Ammon's horn (tissue), 1 donor: ENCODE results near the gene BBOF1.

Source experiments
- DNase-seq: peaks from one replicate; pipeline ENCODE4 v3.0.0-alpha.2; 2016; ENCODE audit warnings: low spot score

BBOF1 gene

DNA sequence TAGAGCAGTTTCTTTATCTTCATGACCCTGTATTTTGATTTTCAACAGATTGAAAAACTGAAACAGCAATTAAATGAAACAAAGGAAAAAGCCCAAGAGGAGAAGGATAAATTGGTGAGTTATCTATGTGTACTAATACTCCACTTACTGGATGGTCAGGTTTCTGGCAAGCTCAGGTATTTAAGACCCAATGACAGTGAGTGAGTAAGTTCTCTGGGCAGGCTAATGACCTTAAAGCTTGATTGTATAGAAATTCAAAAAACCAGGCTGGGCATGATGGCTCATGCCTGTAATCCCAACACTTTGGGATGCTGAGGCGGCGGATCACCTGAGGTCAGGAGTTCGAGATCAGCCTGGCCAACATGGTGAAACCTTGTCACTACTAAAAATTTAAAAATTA is 10.0 kb downstream of the BBOF1 start:
- DNase-seq: no peak

DNA sequence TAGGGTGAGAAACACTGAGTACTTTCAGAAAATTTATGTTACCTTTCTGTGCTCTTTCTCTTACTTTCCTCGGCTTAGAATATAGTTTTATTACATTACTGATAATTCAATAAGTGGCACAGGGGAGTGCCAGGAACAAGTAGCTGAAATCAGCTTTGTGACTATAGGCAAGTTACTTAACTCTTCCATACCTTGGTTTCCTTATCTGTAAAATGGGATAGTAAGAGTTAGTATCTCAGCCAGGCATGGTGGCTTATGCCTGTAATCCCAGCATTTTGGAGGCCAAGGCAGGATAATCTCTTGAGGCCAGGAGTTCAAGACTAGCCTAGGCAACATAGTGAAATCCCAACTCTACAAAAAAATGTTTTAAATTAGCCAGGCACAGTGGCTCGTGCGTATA is 15.4 kb downstream of the BBOF1 start:
- DNase-seq: no peak

DNA sequence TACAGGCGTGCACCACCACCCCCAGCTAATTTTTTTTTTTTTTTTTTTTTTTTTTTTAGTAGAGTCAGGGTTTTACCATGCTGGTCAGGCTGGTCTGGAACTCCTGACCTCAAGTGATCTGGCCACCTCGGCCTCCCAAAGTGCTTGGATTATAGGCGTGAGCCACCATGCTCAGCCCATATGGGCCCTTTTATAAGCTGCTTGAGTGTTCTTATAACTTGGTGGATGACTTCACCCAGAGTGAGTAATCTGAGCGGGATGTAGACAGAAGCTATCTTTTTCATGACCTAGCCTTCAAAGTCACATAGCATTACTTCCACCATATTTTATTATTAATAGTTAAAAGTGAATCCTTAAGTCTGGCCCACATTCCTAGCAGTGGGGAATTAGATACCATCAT is 16.4 kb downstream of the BBOF1 start:
- DNase-seq: no peak

- peak; percentile 34 for DNase-seq
Measured at GRCh38 chr14:74038020-74038859, 19.1 kb downstream of the BBOF1 start.

- no peak for DNase-seq
Measured at GRCh38 chr14:74042296-74042695, 23.1 kb downstream of the BBOF1 start.

- DNase-seq: no peak
Measured at GRCh38 chr14:74045522-74045921, 26.4 kb downstream of the BBOF1 start.

DNA sequence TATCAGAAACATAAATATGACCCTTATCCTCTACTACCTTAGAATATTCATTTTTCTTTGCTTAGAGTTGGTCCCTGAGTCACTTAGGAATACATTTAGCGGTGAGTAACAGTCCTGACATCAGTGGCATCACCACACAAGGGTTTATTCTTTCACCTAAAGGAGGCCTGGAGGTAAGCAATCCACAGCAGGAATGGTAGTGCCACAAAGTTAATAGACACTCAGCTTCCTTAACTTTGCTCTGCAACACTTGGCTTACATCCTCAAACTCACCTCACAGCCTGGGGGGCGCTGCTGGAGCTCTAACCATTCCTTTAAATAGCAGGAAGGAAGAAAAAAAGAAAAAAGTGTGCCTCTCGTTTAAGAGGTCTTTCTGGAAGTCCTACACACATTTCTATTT is 29.1 kb downstream of the BBOF1 start:
- DNase-seq: no peak

- peak; percentile 21 for DNase-seq
Measured at GRCh38 chr14:74049876-74050495, 30.8 kb downstream of the BBOF1 start.

GRCh38 chr14:74062809-74063150 is 43.6 kb downstream of the BBOF1 start:
- no peak for DNase-seq

- no peak for DNase-seq
Measured at GRCh38 chr14:74064426-74064825, 45.3 kb downstream of the BBOF1 start.

GRCh38 chr14:74064883-74065282 is 45.7 kb downstream of the BBOF1 start:
- no peak for DNase-seq

DNA sequence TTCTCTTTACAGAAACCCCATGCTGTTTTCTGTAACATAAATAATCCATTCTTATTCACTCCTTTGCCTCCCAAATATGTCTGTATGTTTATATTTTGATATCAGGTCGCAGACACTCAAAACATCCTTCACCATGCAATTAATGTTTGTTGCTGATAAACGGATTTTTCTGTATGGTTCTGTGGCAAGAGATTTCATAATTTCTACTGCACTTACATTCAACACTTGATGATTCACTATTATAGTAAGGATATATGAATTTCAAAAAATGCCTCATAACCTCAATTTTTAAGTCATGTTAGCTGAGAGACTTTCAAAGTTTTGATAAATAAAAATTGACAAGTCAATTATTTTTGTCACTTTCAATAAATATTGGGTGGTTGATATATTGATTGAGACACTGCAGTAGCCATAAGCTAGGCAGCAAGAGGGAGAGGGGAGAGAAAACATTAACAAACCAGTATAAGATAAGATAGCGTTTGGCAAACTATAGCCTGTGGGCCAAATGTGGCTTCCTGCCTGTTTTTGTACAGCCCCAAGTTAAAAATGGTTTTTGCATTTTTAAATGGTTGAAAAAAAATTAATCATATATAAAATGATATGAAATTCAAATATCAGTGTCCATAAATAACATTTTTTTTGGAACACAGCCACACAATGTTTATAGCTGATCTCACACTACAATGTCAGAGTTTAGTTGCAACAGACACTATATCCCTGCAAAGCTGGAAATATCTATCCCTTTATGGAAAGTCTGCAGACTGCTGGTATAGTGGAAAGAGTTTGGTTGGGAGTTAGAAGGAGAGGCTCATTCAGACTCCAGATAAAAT is 46.8 kb downstream of the BBOF1 start:
- no peak for DNase-seq

DNA sequence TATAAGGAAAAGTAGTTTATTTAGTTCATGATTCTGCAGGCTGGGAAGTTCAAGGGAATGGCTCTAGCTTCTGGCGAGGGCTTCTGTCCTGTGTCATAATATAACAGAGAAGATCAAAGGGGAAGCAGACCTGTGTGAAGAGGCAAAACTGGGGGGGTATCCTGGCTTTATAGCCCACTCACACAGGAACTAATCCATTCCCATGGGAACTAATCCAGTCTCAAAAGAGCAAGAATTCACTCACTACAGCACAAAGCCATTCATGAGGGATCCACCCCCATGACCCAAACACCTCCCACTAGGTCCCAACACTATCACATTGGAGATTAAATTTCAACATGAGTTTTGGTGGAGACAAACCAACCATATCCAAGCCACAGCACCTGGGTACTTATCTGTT is 58.3 kb downstream of the BBOF1 start:
- no peak for DNase-seq

DNA sequence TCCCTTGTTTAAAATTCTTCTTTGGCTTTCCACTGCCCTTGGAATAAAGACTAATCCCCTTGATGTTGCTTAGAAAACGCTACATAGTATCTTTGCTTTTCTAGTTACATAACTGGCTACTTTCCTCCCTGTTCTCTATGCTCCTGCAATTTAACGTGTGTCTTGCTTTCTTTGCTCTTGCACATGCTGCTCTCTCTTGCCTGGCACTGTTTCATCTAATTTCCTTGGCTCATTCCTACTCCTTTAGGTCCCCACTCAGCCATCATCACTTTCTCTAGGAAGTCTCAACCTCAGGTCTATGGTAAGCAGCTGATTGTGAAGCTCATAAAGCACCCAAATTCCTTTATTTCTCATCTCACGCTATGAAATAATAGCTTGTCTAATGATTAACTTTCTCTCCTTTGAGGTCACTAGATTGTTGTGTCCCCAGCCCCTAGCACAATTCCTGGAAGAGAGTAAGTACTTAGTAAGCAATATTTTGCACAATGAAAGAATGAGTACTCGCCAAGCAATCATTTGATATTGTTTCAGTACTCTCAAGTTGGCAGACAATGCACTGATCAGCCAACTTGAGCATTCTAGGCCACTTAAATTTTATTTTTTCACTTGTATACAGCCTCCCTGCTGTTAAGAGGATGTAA is 61.8 kb downstream of the BBOF1 start:
- DNase-seq: no peak

GRCh38 chr14:74081491-74081890 is 62.3 kb downstream of the BBOF1 start:
- no peak for DNase-seq

DNA sequence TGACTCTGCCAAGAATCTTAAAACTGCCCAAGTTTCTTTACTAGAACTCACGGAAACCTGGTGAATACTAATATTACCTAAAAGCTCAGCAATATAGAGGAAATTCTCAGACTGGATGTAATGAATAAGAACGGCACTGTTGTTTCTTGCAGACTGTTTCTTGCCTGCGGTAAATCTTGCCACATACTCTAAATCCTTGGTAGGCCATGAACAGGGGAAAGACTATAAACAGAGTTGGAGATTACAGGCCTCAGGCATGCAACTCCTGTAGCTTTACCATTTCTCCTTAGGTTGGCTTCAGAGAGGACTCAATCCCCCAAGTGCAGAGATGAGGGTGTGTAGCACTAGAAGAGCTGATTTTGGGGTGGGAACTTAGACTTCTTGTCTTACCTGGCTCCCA is 64.0 kb downstream of the BBOF1 start:
- DNase-seq: no peak

DNA sequence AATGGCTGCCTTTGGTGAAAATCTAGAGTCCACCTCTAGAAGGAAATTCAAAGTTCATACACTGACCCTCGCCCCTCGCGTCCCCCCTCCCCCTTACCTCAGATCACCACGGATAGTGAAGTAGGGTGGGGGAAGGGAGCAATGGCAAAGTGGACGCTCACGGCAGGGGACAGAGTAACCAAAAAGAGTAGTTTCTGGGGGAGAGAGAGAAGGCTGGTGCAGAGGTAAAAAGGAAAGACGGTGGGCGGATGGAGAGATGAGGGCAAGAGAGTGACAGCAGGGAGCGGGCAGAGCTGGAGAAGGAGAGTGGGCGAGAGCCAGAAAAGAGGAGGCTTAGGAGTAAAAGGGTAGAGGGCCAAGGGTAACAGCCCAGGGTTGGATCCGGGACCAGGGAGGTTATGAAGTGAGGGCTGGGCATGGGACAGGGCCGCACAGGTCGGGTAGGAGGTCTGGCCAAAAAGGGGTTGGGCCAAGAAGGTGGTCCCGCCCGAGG is 64.7 kb downstream of the BBOF1 start:
- DNase-seq: no peak

DNA sequence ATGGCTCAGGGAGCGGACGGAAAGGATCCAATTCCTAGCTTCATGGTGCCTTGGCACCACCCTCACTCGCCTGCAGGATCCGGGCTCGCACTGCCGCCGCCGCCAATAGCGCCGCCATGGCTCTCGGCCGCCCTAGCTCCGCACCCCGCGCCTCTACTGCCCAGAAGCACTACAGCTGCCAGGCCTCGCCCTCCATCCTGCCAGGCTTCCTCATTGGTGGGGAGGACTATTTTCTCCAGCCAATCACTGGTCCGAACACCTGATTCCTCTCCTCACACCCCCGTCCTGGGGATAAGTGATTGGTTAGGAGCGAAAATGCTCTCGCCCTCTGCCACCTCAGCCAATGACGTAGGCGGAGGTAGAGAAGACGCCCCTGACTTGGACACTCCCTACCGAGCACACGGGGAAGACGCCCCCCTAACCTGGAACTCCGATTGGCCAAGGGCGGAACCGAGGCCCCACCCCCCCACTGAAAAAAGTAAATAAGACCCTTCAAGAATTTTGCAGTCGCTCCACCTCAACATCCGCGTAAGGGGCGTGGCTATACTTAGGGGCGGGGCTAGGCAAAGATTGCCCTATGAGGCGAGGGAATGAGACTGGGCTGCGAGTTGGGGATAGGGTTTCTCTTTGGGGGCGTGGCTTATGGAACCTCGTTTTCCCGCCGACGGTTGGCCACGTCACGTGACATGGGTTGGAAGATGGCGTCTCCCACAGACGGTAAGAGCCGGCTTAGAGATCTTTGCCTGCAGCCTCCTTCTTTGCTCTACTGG is 65.3 kb downstream of the BBOF1 start, which contains the start of the genes ALDH6A1 and LIN52:
Gene ALDH6A1, minus strand, starts transcription at position 177 of the 770 bp plus-strand sequence. Its CDS starts 59 bp downstream, at position 118.
Gene LIN52, plus strand, starts transcription at position 680 of the 770 bp plus-strand sequence. Its CDS starts 19 bp downstream, at position 699.
- peak; percentile 100 for DNase-seq

DNA sequence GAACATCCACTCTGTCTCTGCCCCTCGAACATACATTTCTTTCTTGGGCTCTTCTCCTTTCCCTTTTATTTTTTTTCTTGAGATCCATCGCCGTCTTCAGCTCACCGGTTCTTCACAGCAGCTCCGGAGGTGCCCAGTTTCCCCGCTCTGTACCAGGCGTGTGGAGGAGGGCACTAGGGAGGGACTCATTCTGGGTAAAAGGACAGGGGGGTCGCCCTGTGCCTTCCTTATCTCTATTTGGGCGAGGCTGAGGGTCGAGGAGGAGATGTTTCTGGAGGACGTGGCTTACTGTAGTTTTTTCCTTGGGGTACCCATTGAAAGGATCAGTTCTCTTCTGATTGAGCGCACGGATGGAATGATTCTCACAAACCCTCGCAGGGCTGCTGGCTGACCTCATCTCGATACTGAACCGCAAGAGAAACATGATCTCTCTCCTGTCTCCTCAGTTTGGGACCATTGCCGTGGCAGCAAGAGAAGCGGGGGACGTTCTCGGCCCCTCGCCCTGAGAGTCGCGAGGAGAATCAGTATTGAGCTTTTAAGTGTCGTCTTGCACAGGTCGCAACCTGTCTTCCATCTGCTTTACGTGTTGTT is 66.0 kb downstream of the BBOF1 start:
- DNase-seq: no peak

GRCh38 chr14:74085828-74086227 is 66.7 kb downstream of the BBOF1 start:
- DNase-seq: no peak
